HG02571 (cell line): Measurements from ENCODE around the gene SSU72.
"Not testable (repeated sequence)": the region's sequence is repeated elsewhere in the genome, so short reads cannot be mapped to it uniquely, and the experiment has no call there.

Source experiments
- ATAC-seq: cut with Tn5 transposase; IDR thresholded peaks from one replicate; pipeline ENCODE4 v1.9.1; 2021; ENCODE audit warnings: mild to moderate bottlenecking, moderate library complexity; ENCODE audit not compliant: unreplicated experiment

SSU72 gene

DNA sequence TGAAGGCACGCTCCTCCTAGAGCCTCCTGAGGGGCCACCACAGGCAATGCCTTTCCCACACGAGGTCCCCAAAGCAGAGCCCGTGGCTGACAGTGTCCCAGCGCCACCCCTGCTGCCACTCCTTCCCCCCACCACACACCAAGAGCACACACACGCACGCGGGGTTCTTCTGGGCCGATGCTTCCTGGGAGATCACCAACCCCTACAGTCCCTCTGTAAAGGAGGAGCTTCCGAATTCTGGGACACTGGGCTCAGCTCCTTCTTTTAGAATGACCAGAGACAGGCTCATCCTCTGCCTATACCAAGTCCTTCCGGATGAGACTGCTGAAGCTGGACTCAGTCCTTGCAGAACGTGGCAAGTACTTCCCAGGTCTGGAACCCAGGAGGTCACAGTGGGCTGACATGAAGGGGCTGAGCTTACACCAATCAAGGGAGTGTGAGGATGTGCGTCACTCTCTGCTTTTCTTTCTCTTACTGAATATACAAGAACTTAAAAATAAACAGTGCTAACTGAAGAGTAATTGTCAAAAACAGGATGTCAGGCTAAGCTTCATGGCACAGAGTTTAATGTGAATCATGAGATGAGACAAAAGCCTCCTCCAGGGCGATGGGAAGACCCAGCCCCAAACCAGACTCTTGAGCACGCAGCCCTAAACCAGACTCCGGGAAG is 12.7 kb downstream of the SSU72 start:
- ATAC-seq: no peak

GRCh38 chr1:1560178-1560577 is 14.5 kb downstream of the SSU72 start:
- ATAC-seq: no peak

DNA sequence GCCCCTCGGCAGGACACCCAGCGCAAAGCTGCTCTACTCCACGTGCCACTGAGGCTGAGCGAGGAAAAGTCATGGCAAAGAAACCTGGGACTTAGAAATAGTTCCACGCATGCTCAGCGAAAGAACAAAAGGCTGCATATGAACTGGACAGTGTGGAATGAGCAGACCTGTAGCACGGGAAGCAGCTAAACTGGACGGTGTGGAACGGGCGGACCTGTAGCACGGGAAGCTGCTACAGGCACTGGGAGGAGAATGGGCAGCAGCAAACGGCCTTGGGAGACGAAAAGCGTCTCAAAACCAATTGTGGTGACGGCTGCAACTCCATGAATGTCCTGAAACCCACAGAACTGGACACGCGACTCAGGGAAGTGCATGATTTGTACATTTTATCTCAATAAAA is 15.6 kb downstream of the SSU72 start:
- no peak for ATAC-seq

GRCh38 chr1:1558591-1558990 is 16.1 kb downstream of the SSU72 start:
- no peak for ATAC-seq

DNA sequence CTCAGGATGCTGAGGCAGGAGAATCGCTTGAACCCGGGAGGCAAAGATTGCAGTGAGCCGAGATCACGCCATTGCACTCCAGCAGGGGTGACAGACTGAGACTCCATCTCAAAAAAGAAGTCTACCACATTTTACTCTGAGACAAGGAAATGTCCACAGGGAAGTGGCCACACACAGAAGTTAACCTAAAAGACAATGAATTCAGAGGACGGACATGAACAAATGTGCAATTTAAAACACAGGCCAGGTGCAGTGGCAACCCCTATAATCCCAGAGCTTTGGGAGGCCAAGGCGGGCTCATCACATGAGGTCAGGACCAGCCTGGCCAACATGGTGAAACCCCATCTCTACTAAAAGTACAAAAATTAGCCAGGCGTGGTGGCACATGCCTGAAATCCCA is 17.0 kb downstream of the SSU72 start:
- ATAC-seq: not testable (repeated sequence)

- ATAC-seq: not testable (repeated sequence)
Observed at GRCh38 chr1:1556961-1557360, 17.7 kb downstream of the SSU72 start.

DNA sequence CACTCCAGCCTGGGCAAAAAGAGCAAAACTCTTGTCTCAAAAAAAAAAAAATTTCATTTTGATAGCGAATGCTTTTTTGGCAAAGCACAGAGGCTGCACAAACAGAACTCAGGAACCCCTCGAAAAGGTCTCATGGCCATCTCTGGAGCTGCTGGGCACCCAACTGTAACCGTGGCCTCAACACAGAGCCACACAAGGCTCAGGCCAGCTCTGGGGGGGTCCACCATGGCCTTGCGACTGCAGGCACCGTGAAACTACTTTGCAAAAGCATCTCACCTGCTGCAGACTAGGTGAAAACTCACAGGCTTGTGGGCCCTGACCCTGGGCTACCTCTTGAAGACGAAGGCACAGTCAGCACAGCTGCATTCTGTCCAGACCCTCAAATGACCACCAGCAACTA is 18.2 kb downstream of the SSU72 start:
- ATAC-seq: no peak

GRCh38 chr1:1554926-1555915 is 19.4 kb downstream of the SSU72 start:
- no peak for ATAC-seq

GRCh38 chr1:1554550-1554925 is 20.1 kb downstream of the SSU72 start:
- no peak for ATAC-seq

GRCh38 chr1:1553821-1554494 is 20.7 kb downstream of the SSU72 start:
- ATAC-seq: no peak

GRCh38 chr1:1552263-1552639 is 22.4 kb downstream of the SSU72 start:
- ATAC-seq: no peak

- ATAC-seq: no peak
Observed at GRCh38 chr1:1551524-1552262, 23.0 kb downstream of the SSU72 start.

- no peak for ATAC-seq
Observed at GRCh38 chr1:1550591-1551432, 23.9 kb downstream of the SSU72 start.

DNA sequence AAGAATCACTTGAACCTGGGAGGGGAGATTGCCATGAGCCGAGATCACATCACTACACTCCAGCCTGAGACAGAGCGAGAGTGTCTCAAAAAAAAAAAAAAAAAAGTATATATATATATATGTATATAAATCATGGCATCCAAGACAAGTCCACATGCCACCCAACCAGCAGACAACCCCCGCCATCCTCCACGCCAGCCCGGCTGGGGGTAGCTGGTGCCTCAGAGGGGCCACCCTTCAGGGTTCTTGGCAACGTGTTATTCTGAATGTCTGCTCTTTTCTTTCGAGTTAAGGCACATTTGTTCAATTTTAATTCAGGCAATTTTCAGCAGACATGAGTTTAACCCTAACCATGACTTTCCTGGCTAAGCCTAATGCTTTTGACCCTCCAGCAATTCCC is 24.6 kb downstream of the SSU72 start:
- no peak for ATAC-seq

GRCh38 chr1:1548591-1548990 is 26.1 kb downstream of the SSU72 start:
- no peak for ATAC-seq

DNA sequence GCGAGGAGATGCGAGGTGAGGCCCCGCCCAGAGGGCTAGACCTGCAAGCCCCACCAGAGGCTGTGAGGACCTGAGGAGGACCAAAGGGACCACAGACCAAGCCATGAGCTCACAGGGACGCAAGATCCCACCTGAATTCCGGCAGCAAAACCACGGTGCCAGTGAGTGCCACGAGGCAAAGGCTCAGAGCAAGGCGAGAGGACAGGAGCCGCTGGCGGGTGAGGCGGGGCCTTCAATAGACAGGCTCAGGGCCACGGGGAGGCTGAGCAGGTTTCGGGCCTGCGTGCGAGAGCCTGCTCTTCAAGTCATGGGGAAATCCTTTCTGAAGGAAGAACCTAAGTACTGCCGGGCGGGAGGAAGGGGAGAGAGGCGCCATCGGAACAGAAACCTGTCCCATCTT is 27.2 kb downstream of the SSU72 start:
- no peak for ATAC-seq

DNA sequence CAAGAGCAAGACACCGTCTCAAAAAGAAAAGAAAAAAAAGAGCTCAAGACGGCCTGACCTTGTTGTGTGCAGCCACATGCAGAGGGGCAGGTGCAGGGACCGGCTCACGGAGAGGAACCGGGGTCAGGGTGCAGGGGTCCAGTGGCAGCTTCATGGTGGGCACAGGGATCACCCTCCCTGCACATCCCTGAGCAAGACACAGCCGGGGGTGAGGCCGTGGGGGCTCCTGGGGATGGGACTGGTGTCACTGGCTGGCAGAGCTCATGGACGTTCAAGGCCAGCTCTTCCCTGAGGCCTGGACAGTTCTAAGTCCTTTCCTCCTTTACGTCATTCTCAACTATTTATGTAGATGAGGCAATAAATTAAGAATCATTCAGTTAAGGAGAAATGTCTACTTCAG is 27.7 kb downstream of the SSU72 start:
- ATAC-seq: no peak

DNA sequence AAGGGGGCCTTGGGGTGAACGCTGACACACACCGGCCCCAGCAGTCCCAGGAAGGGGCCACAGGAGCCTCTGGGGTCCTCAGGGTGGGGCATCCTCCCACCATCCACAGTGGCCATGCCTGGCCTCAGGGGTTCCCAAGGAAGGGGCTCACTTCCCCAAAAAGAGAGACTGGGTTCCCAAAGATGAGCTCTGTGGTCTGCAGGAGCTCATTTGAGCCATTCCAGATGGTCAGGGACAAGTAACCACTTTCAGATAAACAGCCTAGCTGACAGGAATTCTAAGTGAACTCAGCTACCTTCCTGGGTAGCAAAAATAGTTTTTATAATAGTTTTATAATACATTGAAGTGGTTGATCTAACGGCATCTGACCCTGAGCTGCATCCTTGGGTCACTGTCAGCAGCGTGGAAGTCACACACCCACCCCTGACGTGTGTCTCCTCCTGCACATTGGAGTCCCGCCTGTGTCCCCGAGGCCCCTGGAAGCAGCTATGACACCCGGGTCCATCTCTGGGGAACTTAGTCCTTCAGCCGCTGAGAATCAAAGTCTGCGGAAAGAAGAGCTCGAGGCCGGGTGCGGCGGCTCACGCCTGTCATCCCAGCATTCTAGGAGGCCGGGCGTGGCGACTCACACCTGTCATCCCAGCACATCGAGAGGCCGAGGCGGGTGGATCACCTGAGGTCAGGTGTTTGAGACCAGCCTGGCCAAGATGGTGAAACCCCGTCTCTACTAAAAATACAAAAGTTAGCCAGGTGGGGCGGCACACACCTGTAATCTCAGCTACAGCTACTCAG is 28.5 kb downstream of the SSU72 start:
- no peak for ATAC-seq

- no peak for ATAC-seq
Observed at GRCh38 chr1:1544544-1544943, 30.1 kb downstream of the SSU72 start.
